GM21528 (cell line): ENCODE results near the gene PRLR.
"Not testable (repeated sequence)": the region's sequence is repeated elsewhere in the genome, so short reads cannot be mapped to it uniquely, and the experiment has no call there.

Experiments
- ATAC-seq: cut with Tn5 transposase; IDR thresholded peaks from one replicate; pipeline ENCODE4 v1.9.1; 2021; ENCODE audit warnings: mild to moderate bottlenecking, moderate library complexity; ENCODE audit not compliant: unreplicated experiment, low FRiP score

PRLR gene

GRCh38 chr5:35230038-35230611 lies at the start of gene PRLR:
PRLR (minus strand) TSS chr5:35230487; CDS start chr5:35089620, 140,867 bp downstream.
- peak; percentile 13 for ATAC-seq

DNA sequence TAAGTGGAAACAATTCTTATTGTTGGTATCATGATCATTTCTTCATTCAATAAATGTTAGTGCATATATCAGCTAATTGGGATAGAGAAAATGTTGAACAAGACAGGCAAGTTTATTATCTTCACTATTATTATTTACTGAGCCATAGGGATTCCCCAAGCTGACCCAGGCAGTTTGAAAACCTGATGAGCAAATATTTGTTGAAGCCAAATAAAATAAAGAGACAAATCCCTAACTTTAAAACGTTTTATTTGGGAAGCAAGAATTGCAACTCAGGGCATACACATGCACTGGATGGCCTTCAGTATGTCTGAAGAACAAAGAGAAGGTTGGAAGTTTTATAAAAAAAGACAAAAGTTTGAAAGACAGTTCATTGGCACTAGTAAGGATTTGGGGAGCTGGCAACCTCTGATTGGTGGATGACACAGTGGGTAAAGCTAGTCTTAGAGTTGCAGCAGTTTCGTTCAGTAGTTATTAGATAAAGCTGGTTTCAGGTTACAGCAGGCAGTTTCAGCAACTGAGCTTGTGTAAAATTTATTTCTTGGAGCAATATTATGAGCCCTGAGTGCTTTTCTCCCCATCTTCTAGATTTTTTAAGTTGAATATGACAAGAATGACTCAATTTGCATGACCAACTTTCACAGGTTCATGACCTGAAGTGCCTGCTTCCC lies 44.7 kb upstream of the PRLR start:
- no peak for ATAC-seq

DNA sequence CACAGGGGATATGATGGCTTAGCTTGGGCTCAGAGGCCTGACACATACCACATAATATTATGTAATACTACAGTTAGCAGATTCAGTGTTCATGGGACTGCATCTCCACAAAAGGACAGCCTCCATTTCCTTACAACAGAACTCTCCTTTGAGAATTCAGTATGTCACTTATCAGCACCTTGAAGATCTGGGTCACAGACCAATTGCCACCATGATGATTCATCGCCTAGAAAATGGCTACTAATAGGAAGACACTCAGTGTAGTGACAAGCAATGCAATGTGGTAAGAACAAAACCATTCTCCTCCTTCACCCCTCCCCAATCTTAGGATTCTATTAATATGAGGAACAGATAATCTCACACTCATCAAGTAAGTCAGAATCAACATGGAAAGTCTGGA lies 38.7 kb upstream of the PRLR start:
- ATAC-seq = no peak

- ATAC-seq = no peak
Observed at GRCh38 chr5:35266276-35266675, 36.0 kb upstream of the PRLR start.

GRCh38 chr5:35264509-35264908 lies 34.2 kb upstream of the PRLR start:
- ATAC-seq = no peak

- ATAC-seq = no peak
Observed at GRCh38 chr5:35263266-35263877, 33.1 kb upstream of the PRLR start.

DNA sequence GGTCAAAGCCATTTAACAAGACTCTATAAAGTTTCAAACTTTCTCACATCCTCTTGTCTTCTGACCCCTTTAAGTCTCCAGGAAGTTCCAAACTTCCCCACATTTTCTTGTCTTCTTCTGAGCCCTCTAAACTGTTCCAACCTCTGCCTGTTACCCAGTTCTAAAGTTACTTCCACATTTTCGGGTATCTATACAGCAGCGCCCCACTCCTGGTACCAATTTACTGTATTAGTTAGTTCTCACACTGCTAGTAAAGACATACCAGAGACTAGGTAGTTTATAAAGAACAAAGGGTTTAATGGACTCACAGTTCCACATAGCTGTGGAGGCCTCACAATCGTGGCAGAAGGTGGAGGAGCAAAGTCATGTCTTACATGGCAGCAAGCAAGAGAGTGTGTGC lies 23.3 kb upstream of the PRLR start:
- ATAC-seq = no peak

- ATAC-seq = no peak
Observed at GRCh38 chr5:35252963-35253362, 22.7 kb upstream of the PRLR start.

- no peak for ATAC-seq
Observed at GRCh38 chr5:35248843-35249780, 18.8 kb upstream of the PRLR start.

GRCh38 chr5:35247648-35248034 lies 17.4 kb upstream of the PRLR start:
- ATAC-seq = no peak

- ATAC-seq = no peak
Observed at GRCh38 chr5:35246900-35247647, 16.8 kb upstream of the PRLR start.

DNA sequence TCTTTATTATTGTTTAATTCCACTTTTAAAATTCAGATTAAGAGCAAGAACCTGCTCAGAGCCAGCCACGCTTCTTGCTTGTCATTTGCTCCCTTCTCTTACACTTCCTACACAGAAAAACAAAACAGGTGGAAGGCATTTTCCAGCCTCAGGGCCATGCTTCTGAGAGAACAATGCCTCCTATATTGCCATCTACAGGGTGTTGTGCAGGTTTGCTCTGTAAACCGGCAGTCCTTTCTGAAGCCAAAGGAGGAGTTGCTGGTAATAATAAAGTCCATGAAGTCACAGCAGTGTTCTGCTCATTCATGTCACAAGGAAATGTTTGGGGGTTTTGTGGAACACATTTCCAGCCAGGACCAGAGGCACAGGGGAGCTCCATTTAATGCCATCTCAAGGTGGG lies 16.1 kb upstream of the PRLR start:
- no peak for ATAC-seq

DNA sequence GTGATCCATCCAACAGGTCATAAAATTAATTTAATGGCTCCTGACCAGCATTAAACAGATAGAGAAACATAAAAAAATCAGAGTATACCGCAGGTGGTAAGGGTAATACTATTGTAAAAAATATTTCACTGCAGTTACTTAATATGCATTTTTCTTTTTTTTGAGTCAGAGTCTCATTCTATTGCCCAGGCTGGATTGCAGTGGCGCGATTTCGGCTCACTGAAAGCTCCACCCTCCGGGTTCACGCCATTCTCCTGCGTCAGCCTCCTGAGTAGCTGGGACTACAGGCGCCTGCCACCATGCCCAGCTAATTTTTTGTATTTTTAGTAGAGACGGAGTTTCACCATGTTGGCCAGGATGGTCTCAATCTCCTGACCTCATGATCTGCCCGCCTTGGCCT lies 15.1 kb upstream of the PRLR start:
- not testable (repeated sequence) for ATAC-seq

DNA sequence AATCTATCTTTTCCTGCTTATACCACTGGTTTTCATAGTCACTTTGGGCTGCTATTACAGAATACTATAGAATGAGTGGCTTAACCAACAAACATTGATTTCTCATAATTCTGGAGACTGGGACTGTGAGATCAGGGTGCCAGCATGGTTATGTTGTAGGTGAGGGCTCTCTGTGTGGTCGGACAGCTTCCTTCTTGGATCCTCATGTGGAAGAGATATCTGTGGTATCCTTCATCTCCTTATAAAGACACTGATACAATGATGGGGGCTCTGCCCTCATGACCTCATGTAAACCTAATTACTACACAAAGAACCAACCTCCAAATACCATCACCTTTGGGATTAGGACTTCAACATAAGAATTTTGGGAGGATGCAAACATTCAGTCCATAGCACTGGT lies 13.9 kb upstream of the PRLR start:
- no peak for ATAC-seq

- no peak for ATAC-seq
Observed at GRCh38 chr5:35242702-35243258, 12.5 kb upstream of the PRLR start.

GRCh38 chr5:35240892-35241291 lies 10.6 kb upstream of the PRLR start:
- no peak for ATAC-seq

- ATAC-seq = no peak
Observed at GRCh38 chr5:35239911-35240610, 9.8 kb upstream of the PRLR start.

DNA sequence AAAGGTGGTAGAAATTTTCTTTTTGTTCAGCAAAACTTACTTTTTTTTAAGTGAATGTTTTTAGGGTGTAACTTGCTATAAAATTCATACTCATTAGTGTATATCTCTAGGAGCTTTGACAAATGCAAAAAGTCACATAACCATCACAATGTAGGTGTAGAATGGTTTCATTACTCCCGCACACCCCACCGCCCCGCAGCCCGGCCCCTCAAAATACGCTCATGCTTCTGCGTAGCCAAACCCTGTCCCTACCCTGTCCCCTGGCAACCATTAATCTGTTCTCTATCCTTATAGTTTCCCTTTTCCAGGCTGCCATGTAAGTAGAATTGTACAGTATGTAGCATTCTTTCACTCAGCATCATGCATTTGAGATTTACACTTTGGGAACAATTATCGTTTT lies 9.2 kb upstream of the PRLR start:
- no peak for ATAC-seq

DNA sequence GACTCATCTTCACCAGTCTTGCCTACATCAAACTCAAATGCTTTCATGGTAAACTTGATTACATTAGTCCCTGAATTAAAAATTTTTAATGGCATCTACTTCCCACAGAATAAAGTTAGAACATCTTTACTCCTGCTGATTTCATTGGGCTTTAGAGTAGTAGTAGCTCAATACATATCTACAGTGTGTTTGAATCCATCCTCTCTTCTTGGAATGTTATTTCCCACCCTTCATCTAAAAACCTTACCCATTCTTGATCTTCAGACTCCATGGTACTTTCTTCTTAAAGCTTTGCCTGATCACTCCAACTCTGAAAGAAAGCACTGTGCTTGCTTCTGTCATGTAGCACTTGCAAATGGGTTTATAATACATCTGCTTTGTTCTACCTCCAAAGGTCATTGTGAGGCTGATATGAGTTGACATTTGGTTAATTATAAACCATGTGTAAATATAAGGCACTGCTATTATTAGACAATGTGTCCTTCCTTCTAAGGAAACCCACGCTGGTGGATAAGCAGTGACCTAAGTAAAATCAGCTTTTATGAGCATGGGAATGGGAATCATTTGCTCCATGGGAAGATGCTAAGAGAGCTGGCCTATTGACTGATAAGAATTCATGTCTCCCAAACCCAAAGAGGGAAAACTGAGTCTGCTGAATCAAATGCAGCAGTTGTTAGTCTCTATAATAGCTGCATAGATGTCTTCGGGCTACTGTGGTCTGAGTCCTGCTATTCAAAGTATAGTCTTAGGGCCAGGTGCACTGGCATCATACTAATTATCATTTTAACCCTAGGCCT lies 7.5 kb upstream of the PRLR start:
- no peak for ATAC-seq
